HL-60/S4 (cell line): ENCODE data around the gene TBX10.
"Not testable (repeated sequence)": the region's sequence is repeated elsewhere in the genome, so short reads cannot be mapped to it uniquely, and the experiment has no call there.

Source experiments
- in situ Hi-C: fragments of 300-500 bp; cut with MboI; formaldehyde crosslinking; loops from 2 replicates; pipeline ENCODE4 v1.14.3; 2022; ENCODE audit warnings: low sequenced_read_pairs

The TBX10 gene

DNA sequence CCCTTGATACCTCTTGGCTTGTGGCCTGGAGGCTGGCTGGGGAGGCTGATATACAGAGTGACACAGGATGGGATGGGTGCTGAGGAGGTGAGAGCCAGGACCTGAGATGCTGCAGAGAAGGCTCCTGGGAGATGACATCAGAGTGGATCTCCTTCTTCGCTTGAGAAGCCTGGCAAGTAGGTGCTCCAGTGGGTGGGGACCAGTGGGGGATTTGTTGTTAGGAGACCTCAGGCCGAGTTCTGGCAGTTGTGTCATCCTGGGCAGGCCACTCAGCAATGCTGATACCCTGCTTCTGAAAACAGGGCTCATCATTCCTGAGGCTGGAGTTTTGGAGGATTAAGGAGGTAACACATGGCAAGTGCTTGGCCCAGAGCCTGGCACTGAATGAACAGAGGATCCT is 34.7 kb downstream of the TBX10 start:
- in situ Hi-C loops: no loop called here

DNA sequence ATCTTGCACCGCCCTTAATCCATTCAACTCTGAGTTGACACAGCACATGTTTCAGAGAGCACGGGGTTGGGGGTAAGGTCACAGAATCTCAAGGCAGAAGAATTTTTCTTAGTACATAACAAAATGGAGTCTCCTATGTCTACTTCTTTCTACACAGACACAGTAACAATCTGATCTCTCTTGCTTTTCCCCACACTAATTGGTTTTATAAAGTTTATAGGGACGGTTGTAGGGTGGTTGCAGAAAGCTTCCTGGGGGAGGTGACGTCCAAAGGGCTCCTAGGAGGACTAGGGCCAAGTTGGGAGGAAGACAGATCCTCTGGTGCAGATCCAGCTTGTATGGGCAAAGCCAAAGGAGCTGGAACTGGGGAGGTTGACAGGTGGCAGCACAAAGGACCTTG is 35.4 kb downstream of the TBX10 start:
- in situ Hi-C loops: not testable (repeated sequence)

DNA sequence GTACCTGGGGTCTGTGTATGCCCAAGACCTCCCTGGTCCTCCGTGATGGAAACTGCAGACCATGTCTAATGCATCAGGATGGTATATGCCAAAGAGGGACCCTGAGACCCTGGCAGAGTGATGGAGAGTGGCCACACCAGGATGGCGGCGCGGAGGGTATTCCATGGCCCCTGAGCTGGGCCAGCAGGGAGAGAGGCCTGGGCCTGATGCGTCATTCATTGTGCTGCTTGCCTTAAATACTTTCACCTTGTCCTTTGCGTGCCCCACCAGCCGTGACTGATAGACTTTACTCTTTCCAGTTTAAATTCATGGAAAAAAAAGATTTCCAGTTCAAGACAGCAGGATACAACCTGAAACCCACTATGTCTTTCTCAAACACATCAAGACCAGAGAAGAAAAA is 38.5 kb downstream of the TBX10 start:
- in situ Hi-C loops: no loop called here

DNA sequence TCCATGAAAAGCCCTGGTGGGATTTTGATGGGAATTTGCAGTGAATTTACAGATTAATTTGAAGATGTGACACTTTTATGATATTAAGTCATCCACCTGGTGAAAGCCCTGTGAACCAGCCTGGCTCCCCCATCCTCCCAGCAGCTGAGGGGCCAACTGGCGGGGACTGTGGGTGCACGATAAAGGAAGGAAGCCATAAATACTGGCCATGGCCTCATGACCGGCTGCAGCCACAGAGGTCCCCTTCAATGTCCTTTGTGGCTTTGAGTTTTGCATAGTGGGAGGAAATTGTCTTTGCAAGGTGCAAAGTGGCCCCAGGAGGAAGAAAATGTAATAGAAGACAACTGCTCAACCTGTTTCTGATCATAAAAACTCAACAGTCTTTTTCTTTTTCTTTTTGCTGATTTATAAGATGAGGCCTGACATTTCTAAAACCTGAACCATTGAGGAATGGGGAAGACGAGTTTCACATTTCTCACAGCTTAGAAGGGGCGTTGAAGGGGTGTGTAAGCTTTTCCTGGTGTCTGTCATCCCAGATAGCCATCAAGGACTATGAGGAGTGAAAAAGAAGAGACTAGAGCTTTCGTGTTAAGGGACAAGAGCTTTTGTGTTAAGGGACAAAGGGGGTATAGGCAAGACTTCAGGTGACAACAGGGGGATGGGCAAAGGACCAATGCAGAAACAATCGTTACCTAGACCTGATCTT is 39.1 kb downstream of the TBX10 start:
- in situ Hi-C loops: no loop called here

DNA sequence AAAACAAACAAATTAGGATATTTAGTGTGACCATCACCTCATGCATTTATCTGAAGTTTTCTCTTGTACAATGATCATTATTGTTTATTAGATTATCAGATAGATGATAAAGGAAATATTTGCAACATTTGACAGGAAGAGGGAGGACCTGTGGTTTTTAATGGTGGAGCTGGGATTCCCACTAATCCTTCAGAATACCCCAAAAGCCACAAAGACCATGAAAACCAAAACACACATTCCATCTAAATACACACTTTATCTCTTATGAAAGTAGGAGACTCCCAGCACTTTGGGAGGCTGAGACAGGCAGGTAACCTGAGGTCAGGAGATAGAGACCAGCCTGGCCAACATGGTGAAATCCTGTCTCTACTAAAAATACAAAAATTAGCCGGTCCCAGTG is 40.4 kb downstream of the TBX10 start:
- in situ Hi-C loops: no loop called here

DNA sequence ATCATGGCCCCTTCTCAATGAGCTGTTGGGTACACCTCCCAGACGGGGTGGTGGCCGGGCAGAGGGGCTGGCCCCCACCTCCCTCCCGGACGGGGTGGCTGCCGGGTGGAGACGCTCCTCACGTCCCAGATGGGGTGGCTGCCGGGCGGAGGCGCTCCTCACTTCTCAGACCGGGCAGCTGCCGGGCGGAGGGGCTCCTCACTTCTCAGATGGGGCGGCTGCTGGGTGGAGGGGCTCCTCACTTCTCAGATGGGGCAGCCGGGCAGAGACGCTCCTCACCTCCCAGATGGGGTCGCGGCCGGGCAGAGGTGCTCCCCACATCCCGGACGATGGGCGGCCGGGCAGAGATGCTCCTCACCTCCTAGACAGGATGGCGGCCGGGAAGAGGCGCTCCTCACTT is 41.6 kb downstream of the TBX10 start:
- in situ Hi-C loops: not testable (repeated sequence)

DNA sequence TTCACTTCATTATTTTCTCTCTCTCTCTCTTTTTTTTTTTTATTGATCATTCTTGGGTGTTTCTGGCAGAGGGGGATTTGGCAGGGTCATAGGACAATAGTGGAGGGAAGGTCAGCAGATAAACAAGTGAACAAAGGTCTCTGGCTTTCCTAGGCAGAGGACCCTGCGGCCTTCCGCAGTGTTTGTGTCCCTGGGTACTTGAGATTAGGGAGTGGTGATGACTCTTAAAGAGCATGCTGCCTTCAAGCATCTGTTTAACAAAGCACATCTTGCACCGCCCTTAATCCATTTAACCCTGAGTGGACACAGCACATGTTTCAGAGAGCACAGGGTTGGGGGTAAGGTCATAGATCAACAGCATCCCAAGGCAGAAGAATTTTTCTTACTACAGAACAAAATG is 42.1 kb downstream of the TBX10 start:
- in situ Hi-C loops: not testable (repeated sequence)

DNA sequence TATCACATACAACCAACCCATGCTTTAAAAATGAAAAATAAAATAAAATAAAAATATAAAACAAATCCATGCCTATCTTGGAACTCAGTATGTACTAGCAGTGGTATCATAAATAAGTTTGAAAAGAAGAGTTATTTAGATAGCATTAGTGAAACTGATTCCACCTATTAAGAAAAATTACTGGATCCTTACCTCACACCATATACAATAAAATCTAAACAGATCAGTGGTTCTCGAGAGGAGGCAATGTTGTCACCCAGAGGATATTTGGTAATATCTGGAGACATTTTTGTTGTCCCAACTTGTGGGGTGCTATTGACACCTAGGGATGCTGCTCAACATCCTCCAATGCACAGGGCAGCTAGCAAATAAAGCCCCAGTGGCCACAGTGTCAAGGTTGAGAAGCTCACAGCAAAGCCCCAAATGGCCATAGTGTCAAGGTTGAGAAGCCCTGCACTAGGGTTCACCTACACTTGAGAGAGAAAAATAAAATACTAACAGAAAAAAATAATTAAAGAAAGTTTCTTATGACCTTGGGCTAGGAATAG is 42.7 kb downstream of the TBX10 start:
- in situ Hi-C loops: no loop called here

DNA sequence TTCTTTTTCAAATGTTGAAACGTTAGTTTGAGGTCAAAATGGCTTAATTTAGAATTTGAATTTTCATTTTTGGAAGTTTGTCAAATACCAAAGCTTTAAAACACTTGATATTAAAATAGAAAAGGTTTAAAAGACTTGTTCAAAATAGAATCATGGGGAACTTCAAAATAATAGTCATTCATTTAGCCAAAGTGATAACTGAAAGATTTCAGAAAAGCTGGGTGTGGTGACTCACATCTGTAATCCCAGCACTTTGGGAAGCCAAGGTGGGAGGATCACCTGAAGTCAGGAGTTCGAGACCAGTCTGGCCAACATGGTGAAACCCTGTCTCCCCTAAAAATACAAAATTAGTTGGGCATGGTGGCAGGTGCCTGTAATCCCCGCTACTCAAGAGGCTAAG is 45.1 kb downstream of the TBX10 start:
- in situ Hi-C loops: no loop called here

DNA sequence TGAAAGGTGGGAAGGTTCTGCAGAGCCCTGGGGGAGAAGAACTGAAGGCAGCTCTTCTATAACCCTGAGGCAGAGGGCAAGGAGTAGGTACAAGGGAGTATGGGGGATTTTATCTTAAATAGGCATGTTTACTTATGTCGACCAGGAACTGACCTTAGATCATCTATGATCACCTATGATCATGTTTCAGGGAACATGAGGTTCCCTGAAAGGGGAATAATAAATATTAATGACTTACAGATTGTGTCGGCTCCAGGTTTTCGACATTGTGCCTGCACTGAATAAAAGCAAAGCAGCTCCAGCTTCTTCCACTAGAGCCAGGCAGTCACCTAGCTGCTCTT is 46.0 kb downstream of the TBX10 start:
- in situ Hi-C loops: no loop called here

DNA sequence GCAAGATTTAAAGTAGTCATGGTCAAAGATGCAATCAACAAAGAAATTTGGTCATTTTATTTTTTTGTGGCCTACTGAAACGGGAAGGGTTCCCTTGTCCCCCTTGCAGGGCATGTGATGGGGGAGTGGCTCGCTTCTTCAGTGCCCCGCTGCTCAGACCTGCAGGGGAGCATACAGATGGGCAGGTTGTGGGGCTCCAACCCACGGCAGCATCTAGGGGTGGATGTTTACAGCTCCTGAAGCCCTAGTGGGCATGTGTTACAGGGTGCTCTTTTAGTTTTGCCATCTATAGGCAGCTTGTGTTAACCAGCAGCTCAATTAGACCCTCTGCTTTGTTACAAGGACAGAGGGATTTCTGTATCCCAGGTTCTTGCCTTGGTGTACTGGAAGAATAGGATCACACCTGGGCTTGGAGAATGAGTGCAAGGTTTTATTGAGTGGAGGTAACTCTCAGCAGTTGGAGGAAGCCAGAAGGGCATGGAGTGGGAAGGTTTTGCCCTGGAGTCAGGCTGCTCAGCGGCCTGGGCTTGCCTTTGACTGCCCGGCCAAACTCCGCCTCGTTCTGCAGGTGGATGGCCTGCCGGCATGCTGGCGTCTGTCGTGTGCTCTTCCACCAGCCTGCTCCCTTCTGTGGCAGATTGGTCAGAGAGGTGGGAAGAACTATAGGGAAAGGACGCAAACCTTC is 46.5 kb downstream of the TBX10 start:
- in situ Hi-C loops: no loop called here

DNA sequence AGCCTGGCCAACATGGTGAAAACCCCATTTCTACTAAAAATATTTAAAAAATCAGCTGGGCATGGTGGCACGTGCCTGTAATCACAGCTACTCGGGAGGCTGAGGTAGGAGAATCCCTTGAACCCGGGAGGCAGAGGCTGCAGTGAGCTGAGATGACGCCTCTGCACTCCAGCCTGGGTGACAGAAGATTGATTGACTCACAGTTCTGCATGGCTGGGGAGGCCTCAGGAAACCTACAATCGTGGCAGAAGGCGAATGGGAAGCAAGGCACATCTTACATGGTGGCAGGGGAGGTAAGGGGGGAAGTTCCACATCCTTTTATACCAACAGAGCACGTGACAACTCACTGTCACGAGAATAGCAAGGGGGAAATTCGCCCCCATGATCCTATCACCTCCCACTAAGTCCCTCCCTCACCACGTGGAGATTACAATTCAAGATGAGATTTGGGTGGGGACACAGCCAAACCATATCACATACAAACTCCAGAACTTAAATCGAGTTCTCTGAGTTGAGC is 50.6 kb downstream of the TBX10 start:
- in situ Hi-C loops: not testable (repeated sequence)

DNA sequence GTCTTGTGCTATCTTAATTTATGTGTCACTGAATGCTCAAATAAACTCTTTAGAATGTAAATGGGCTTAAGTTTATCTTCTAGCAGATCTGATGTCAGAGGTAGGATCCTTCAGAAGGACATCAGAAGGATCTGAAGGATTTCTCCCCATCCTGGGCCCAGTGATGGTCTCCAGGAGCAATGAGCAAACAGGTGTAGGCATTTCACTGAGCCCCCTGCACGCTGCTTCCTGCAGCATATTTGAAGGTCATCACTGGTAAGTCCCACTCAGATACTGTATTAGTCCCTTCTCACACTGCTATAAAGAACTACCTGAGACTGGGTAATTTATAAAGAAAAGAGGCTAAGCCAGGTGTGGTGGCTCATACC is 51.4 kb downstream of the TBX10 start:
- in situ Hi-C loops: no loop called here

DNA sequence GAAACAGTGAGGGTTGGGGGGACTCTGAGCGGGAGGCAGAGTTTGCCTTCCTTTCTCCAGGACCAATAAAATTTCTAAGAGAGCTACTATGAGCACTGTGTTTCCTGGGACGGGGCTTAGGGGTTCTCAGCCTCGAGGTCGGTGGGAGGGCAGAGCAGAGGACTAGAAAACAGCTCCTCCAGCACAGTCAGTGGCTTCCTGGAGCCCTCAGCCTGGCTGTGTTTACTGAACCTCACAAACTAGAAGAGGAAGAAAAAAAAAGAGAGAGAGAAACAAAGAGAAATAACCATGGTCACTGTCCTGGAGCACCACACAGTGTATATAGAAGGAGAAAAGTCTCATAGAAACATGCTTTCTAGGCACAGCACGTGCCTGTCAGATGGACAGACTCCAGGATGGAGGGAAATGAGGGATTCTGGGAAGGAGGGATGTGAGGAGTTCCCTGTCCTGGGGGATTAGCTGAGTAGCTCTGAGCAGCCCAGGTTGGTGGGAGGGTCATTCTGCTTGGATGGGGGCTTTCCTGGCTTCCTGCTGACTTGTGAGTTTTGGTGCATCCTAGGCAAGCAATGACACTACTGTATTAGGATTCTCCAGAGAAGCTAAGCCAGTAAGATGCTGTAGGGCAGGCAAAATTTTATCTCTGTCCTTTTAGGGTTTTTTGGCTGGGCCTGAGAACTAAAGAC is 52.9 kb downstream of the TBX10 start:
- in situ Hi-C loops: no loop called here

DNA sequence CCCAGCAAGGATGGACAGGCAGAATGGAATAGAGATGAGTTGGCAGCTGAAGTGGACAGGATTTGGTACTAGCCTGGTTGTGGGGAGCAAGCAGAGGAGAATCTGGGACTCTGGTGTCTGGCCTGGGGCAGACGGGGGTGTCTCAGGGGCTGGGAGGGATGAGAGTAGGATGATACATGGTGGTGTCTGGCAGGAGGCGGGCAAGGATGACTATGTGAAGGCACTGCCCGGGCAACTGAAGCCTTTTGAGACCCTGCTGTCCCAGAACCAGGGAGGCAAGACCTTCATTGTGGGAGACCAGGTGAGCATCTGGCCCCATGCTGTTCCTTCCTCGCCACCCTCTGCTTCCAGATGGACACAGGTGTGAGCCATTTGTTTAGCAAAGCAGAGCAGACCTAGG is 53.7 kb downstream of the TBX10 start:
- in situ Hi-C loops: no loop called here

DNA sequence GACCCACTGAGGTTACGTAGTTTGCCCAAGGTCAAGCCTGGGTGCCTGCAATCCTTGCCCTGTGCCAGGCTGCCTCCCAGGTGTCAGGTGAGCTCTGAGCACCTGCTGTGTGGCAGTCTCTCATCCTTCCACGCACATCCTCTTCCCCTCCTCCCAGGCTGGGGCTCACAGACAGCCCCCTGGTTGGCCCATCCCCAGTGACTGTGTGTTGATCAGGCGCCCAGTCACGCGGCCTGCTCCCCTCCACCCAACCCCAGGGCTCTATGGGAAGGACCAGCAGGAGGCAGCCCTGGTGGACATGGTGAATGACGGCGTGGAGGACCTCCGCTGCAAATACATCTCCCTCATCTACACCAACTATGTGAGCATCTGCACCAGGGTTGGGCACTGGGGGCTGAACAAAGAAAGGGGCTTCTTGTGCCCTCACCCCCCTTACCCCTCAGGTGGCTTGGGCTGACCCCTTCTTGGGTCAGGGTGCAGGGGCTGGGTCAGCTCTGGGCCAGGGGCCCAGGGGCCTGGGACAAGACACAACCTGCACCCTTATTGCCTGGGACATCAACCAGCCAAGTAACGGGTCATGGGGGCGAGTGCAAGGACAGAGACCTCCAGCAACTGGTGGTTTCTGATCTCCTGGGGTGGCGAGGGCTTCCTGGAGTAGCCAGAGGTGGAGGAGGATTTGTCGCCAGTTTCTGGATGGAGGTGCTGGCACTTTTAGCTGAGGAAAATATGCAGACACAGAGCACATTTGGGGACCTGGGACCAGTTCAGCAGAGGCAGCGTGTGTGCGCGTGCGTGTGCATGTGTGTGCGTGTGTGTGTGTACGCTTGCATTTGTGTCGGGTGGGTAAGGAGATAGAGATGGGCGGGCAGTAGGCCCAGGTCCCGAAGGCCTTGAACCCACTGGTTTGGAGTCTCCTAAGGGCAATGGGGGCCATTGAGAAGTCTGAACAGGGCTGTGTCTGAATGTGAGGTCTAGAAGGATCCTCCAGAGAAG is 54.4 kb downstream of the TBX10 start:
- in situ Hi-C loops: no loop called here

DNA sequence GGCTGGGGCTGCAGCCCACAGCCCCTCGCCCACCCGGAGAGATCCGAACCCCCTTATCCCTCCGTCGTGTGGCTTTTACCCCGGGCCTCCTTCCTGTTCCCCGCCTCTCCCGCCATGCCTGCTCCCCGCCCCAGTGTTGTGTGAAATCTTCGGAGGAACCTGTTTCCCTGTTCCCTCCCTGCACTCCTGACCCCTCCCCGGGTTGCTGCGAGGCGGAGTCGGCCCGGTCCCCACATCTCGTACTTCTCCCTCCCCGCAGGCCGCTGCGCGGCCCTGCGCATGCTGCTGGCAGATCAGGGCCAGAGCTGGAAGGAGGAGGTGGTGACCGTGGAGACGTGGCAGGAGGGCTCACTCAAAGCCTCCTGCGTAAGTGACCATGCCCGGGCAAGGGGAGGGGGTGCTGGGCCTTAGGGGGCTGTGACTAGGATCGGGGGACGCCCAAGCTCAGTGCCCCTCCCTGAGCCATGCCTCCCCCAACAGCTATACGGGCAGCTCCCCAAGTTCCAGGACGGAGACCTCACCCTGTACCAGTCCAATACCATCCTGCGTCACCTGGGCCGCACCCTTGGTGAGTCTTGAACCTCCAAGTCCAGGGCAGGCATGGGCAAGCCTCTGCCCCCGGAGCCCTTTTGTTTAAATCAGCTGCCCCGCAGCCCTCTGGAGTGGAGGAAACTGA is 55.2 kb downstream of the TBX10 start:
- in situ Hi-C loops: no loop called here

DNA sequence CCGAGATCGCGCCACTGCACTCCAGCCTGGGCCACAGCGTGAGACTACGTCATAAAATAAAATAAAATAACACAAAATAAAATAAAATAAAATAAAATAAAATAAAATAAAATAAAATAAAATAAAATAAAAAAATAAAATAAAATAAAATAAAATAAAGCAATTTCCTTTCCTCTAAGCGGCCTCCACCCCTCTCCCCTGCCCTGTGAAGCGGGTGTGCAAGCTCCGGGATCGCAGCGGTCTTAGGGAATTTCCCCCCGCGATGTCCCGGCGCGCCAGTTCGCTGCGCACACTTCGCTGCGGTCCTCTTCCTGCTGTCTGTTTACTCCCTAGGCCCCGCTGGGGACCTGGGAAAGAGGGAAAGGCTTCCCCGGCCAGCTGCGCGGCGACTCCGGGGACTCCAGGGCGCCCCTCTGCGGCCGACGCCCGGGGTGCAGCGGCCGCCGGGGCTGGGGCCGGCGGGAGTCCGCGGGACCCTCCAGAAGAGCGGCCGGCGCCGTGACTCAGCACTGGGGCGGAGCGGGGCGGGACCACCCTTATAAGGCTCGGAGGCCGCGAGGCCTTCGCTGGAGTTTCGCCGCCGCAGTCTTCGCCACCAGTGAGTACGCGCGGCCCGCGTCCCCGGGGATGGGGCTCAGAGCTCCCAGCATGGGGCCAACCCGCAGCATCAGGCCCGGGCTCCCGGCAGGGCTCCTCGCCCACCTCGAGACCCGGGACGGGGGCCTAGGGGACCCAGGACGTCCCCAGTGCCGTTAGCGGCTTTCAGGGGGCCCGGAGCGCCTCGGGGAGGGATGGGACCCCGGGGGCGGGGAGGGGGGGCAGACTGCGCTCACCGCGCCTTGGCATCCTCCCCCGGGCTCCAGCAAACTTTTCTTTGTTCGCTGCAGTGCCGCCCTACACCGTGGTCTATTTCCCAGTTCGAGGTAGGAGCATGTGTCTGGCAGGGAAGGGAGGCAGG is 56.0 kb downstream of the TBX10 start, which contains the start of gene GSTP1:
Gene GSTP1, plus strand, starts transcription at position 566 of the 958 bp plus-strand sequence. Its CDS starts 32 bp downstream, at position 598.
- in situ Hi-C loops: no loop called here

DNA sequence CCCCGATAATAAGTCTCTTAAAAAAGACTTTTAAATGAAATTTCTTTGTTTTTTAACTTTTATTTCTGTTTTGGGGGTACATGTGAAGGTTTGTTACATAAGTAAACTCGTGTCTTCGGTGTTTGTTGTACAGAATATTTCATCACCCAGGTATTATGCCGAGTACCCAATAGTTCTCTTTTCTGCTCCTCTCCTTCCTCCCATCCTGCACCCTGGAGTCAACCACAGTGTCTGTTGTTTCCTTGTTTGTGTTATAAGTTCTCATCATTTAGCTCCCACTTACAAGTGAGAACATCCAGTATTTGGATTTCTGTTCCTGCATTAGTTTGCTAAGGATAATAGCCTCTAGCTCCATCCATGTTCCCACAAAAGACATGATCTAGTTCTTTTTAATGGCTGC is 57.6 kb downstream of the TBX10 start:
- in situ Hi-C loops: no loop called here
